ENCODE measurements around the gene DHRS7. TPM values are rescaled to one million over a fixed set of nuclear protein-coding genes. Genes with fewer than 3 reads are reported as not detected.

The DHRS7 gene
- total and polyA plus RNA-seq, 2 of the 8 experiments (the other 6 are each of a cell fraction or from before 2014, with no cell fraction given), result 10.8 to 27.5 TPM

DNA sequence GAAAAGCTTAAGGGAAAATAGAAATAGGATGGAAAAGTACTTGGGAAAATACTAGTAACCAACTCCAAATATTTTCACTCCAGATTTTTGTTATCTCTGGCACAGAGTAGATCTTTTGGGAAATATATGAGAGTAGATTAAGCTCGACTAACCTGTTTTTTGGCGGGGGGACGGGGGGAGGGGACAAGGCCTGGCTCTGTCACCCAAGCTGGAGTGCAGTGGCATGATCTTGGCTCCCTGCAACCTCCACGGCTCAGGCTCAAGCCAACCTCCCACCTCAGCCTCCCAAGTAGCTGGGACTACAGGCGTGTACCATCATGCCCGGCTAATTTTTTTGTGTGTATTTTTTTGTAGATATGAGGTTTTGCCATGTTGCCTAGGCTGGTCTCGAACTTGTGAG lies 4.8 kb downstream of the DHRS7 start (continued):
- TF ChIP-seq, protein P1, sequence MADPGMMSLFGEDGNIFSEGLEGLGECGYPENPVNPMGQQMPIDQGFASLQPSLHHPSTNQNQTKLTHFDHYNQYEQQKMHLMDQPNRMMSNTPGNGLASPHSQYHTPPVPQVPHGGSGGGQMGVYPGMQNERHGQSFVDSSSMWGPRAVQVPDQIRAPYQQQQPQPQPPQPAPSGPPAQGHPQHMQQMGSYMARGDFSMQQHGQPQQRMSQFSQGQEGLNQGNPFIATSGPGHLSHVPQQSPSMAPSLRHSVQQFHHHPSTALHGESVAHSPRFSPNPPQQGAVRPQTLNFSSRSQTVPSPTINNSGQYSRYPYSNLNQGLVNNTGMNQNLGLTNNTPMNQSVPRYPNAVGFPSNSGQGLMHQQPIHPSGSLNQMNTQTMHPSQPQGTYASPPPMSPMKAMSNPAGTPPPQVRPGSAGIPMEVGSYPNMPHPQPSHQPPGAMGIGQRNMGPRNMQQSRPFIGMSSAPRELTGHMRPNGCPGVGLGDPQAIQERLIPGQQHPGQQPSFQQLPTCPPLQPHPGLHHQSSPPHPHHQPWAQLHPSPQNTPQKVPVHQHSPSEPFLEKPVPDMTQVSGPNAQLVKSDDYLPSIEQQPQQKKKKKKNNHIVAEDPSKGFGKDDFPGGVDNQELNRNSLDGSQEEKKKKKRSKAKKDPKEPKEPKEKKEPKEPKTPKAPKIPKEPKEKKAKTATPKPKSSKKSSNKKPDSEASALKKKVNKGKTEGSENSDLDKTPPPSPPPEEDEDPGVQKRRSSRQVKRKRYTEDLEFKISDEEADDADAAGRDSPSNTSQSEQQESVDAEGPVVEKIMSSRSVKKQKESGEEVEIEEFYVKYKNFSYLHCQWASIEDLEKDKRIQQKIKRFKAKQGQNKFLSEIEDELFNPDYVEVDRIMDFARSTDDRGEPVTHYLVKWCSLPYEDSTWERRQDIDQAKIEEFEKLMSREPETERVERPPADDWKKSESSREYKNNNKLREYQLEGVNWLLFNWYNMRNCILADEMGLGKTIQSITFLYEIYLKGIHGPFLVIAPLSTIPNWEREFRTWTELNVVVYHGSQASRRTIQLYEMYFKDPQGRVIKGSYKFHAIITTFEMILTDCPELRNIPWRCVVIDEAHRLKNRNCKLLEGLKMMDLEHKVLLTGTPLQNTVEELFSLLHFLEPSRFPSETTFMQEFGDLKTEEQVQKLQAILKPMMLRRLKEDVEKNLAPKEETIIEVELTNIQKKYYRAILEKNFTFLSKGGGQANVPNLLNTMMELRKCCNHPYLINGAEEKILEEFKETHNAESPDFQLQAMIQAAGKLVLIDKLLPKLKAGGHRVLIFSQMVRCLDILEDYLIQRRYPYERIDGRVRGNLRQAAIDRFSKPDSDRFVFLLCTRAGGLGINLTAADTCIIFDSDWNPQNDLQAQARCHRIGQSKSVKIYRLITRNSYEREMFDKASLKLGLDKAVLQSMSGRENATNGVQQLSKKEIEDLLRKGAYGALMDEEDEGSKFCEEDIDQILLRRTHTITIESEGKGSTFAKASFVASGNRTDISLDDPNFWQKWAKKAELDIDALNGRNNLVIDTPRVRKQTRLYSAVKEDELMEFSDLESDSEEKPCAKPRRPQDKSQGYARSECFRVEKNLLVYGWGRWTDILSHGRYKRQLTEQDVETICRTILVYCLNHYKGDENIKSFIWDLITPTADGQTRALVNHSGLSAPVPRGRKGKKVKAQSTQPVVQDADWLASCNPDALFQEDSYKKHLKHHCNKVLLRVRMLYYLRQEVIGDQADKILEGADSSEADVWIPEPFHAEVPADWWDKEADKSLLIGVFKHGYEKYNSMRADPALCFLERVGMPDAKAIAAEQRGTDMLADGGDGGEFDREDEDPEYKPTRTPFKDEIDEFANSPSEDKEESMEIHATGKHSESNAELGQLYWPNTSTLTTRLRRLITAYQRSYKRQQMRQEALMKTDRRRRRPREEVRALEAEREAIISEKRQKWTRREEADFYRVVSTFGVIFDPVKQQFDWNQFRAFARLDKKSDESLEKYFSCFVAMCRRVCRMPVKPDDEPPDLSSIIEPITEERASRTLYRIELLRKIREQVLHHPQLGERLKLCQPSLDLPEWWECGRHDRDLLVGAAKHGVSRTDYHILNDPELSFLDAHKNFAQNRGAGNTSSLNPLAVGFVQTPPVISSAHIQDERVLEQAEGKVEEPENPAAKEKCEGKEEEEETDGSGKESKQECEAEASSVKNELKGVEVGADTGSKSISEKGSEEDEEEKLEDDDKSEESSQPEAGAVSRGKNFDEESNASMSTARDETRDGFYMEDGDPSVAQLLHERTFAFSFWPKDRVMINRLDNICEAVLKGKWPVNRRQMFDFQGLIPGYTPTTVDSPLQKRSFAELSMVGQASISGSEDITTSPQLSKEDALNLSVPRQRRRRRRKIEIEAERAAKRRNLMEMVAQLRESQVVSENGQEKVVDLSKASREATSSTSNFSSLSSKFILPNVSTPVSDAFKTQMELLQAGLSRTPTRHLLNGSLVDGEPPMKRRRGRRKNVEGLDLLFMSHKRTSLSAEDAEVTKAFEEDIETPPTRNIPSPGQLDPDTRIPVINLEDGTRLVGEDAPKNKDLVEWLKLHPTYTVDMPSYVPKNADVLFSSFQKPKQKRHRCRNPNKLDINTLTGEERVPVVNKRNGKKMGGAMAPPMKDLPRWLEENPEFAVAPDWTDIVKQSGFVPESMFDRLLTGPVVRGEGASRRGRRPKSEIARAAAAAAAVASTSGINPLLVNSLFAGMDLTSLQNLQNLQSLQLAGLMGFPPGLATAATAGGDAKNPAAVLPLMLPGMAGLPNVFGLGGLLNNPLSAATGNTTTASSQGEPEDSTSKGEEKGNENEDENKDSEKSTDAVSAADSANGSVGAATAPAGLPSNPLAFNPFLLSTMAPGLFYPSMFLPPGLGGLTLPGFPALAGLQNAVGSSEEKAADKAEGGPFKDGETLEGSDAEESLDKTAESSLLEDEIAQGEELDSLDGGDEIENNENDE (IDR thresholded peaks at IDR 0.05; ENCODE audit: insufficient replicate concordance, low read length), result no peak
- no peak for TF ChIP-seq NANOG (IDR thresholded peaks at IDR 0.05; ENCODE audit: insufficient read depth, low read depth, low read length, poor library complexity, severe bottlenecking)
